CD4-positive, alpha-beta T cell (primary cell): Measurements from ENCODE around the gene GATAD2B. TPM values are rescaled to one million over a fixed set of nuclear protein-coding genes. Genes with fewer than 3 reads are reported as not detected.
A peak's percentile ranks its signal among the peaks of the same experiment; 100 is the strongest.
"Not testable (repeated sequence)": the region's sequence is repeated elsewhere in the genome, so short reads cannot be mapped to it uniquely, and the experiment has no call there.

Experiments used
- ATAC-seq: fragments of 200-7000 bp; cut with Tn5 transposase; one replicate; pipeline ENCODE4 v1.10.0; 2022; ENCODE audit warnings: mild to moderate bottlenecking; ENCODE audit not compliant: poor library complexity
- CTCF ChIA-PET: fragments of 350-600 bp; sonication (Branson Sonifier 250); formaldehyde crosslinking; loops from one replicate; lab custom pipeline; 2021; ENCODE audit warnings: antibody characterized with exemption, inconsistent platforms; lab: Charles Lee
- POLR2A ChIA-PET: fragments of 350-600 bp; sonication (Branson Sonifier 250); formaldehyde crosslinking; loops from one replicate; lab custom pipeline; 2021; ENCODE audit warnings: antibody characterized with exemption, inconsistent platforms; lab: Charles Lee
- DNase-seq, 14 experiments: peaks; one replicate each; pipeline ENCODE4 v3.0.0-alpha.2; 2013 to 2020; ENCODE audit warnings: mixed read lengths in 2 of 14
- H3K27ac ChIP-seq, 2 donors: one replicate each; pipeline versions ENCODE4 v1.5.1 to v1.7.0; 2013; ENCODE audit warnings: low read length in 2 of 2, low read depth in 1 of 2, mild to moderate bottlenecking in 1 of 2
- H3K27me3 ChIP-seq, 2 experiments: 1 replicate in 1 of 2; 2 replicates in 1 of 2; pipeline versions ENCODE4 v1.6.1 to v1.7.0; 2013; ENCODE audit warnings: low read length in 2 of 2, control low read depth in 1 of 2, mild to moderate bottlenecking in 1 of 2, moderate library complexity in 1 of 2; ENCODE audit not compliant: insufficient read depth in 2 of 2, control insufficient read depth in 1 of 2
- H3K36me3 ChIP-seq: one replicate; pipeline ENCODE4 v1.6.1; 2013; ENCODE audit warnings: low read length, control low read depth; ENCODE audit not compliant: insufficient read depth
- H3K4me1 ChIP-seq: one replicate; pipeline ENCODE4 v1.6.1; 2013; ENCODE audit warnings: low read length, control low read depth; ENCODE audit not compliant: insufficient read depth
- H3K4me3 ChIP-seq: one replicate; pipeline ENCODE4 v1.5.1; 2013; ENCODE audit warnings: mild to moderate bottlenecking, low read length, moderate library complexity
- H3K9me3 ChIP-seq, 2 experiments: 1 replicate in 1 of 2; 2 replicates in 1 of 2; pipeline versions ENCODE4 v1.6.1 to v1.7.0; 2013; ENCODE audit warnings: low read length in 2 of 2, mild to moderate bottlenecking in 2 of 2, control low read depth in 1 of 2, moderate library complexity in 1 of 2; ENCODE audit not compliant: control insufficient read depth in 1 of 2, insufficient read depth in 1 of 2
- H3K27ac Mint-ChIP-seq: one replicate; pipeline ENCODE4 v1.8.0; 2020; ENCODE audit warnings: mixed read lengths
- H3K27me3 Mint-ChIP-seq: one replicate; pipeline ENCODE4 v1.8.0; 2021; ENCODE audit warnings: mixed read lengths
- H3K36me3 Mint-ChIP-seq: one replicate; pipeline ENCODE4 v1.8.0; 2021; ENCODE audit warnings: low read depth, mixed read lengths
- H3K4me1 Mint-ChIP-seq: one replicate; pipeline ENCODE4 v1.8.0; 2021; ENCODE audit warnings: low read depth, mixed read lengths
- H3K4me3 Mint-ChIP-seq: one replicate; pipeline ENCODE4 v1.8.0; 2020; ENCODE audit warnings: mild to moderate bottlenecking, mixed read lengths
- H3K9me3 Mint-ChIP-seq: one replicate; pipeline ENCODE4 v1.8.0; 2020; ENCODE audit warnings: mixed read lengths
- CTCF ChIP-seq: fragments of 200-600 bp; IDR thresholded peaks from one replicate; pipeline ENCODE4 v1.8.0; 2022; ENCODE audit warnings: antibody characterized with exemption, mild to moderate bottlenecking
- intact Hi-C, 2 experiments: fragments of 100-400 bp; cut with DNase I in 1 of 2; cut with micrococcal nuclease in 1 of 2; formaldehyde crosslinking; loops; one replicate each; pipeline versions ENCODE4 v1.15.1 to v1.9.0; 2023 to 2025; cut with DNase I, micrococcal nuclease
- total RNA-seq, 174 experiments: library from RNA in 2 of 174; stranded (reverse) in 2 of 174; gene quantifications; one replicate each; pipeline ENCODE4 v1.2.3 and lab custom pipeline; 2021 to 2026

Gene GATAD2B
- total RNA-seq, 2 experiments from 2014 or later, result 51.6 to 52.3 TPM

DNA sequence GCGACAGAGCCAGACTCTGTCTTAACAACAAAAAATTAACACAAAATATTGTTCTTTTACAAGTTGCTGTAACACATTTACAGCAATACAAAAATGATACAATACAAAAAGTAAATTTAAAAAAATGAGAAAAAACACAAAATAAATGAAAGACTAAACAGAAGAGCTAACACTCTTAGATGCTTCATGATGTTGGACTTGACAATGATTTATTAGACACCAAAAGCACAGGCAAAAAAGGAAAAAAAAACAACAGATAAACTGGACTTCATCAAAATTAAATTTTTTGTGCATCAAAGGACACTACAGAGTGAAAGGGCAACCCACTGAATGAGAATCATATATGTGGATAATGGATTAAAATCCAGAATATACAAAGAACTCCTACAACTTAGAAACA is 16.4 kb downstream of the GATAD2B start:
- Mint-ChIP-seq H3K4me1 (peaks cover 29% of the 10 kb centered on the region), H3K27me3 (no peaks in the 10 kb centered on the region), H3K9me3 (no peaks in the 10 kb centered on the region), H3K27ac (peak overlapping the region; percentile 44), H3K36me3 (peaks cover 28% of the 10 kb centered on the region), H3K4me3 (no peak overlapping the region)
- H3K9me3 ChIP-seq, result no peaks in the 10 kb centered on the region
- DNase-seq (no peak), ATAC-seq (no peak)
- ChIA-PET POLR2A (no interaction called here), CTCF (no interaction called here)
- H3K4me3 ChIP-seq, result no peak overlapping the region
- H3K27me3 ChIP-seq, result no peaks in the 10 kb centered on the region
- TF ChIP-seq CTCF, result no peak
- no peak overlapping the region for H3K27ac ChIP-seq
- H3K36me3 ChIP-seq, result peaks cover 20% of the 10 kb centered on the region
- H3K4me1 ChIP-seq, result peaks cover 22% of the 10 kb centered on the region
- intact Hi-C loops, result no loop called here

DNA sequence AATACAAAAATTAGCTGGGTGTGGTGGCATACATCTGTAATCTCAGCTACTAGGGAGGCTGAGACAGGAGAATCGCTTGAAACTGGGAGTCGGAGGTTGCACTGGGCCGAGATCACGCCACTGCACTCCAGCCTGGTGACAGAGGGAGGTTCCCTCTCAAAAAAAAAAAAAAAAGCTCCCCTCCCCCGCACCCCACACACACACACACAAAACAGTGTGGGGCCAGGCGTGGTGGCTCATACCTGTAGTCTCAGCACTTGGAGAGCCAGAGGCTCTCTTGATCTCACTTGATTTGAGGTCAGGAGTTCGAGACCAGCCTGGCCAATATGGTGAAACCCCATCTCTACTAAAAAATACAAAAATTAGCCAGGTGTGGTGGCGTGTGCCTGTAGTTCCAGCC is 16.9 kb downstream of the GATAD2B start:
- not testable (repeated sequence) for H3K27ac ChIP-seq
- H3K4me1 Mint-ChIP-seq, result peaks cover 24% of the 10 kb centered on the region

DNA sequence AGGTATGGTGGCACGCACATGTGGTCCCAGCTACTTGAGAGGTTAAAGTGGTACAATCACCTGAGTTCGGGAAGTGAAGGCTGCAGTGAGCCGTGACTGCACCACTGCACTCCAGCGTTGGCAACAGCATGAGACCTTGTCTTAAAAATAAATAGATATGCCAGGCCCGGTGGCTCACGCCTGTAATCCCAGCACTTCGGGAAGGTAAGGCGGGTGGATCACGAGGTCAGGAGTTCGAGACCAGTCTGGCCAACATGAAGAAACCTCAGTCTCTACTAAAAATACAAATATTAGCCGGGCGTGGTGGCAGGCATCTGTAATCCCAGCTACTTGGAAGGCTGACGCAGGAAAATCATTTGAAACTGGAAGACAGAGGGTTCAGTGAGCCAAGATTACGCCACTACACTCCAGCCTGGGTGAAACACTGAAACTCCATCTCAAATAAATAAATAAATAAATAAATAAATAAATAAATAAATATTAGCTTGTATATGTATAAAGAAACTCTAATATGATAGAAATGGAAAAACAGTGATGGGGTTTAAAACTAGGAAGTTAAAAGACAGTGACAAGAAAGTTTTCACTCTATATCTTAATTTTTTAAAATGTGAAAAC is 18.8 kb downstream of the GATAD2B start:
- Histone ChIP-seq H3K36me3 (peaks cover 22% of the 10 kb centered on the region), H3K4me1 (peaks cover 16% of the 10 kb centered on the region), H3K27me3 (no peaks in the 10 kb centered on the region), H3K4me3 (no peak overlapping the region), H3K9me3 (no peaks in the 10 kb centered on the region), H3K27ac (no peak overlapping the region)
- H3K36me3 Mint-ChIP-seq, result peaks cover 28% of the 10 kb centered on the region
- no peaks in the 10 kb centered on the region for H3K9me3 Mint-ChIP-seq
- intact Hi-C loops, result no loop called here
- POLR2A ChIA-PET, result interaction anchor here (1.3 kb wide), 1 partner anchor 41 kb away, joined by 3 read pairs; no protein-coding TSS in a partner anchor
- no peaks in the 10 kb centered on the region for H3K27me3 Mint-ChIP-seq
- peaks cover 26% of the 10 kb centered on the region for H3K4me1 Mint-ChIP-seq
- H3K27ac Mint-ChIP-seq, result peak overlapping the region; percentile 56
- CTCF ChIA-PET, result no interaction called here
- ATAC-seq (no peak), DNase-seq (no peak)
- TF ChIP-seq CTCF, result no peak
- H3K4me3 Mint-ChIP-seq, result no peak overlapping the region

More for the DNA sequence above, 16.9 kb downstream of the GATAD2B start:
- intact Hi-C loops, H3K27me3 ChIP-seq, DNase-seq, H3K9me3 ChIP-seq, H3K4me3 Mint-ChIP-seq, H3K9me3 Mint-ChIP-seq, ATAC-seq, H3K4me3 ChIP-seq, POLR2A ChIA-PET, H3K27me3 Mint-ChIP-seq, CTCF ChIA-PET: not testable (repeated sequence)
- Histone ChIP-seq H3K36me3 (peaks cover 20% of the 10 kb centered on the region), H3K4me1 (peaks cover 22% of the 10 kb centered on the region)
- H3K27ac Mint-ChIP-seq, result peak overlapping the region; percentile 44
- peaks cover 23% of the 10 kb centered on the region for H3K36me3 Mint-ChIP-seq

DNA sequence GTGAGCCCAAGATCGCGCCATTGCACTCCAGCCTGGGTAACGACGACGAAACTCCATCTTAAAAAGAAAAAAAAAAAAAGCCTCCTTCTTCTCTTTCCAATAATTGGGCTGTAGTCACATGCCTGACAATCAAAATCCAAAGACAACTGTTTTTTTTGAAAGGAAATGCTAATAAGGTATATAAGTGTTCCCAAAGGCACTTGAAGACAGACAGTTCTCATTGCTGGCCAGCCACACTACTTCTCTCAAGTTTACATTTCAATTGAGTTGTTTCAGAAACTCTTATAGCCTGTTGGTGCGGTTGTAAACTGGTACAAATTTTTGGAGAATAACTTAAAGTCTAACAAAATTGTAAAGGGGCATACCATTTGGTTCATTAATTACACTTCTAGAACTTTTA is 23.3 kb downstream of the GATAD2B start:
- DNase-seq (no peak), ATAC-seq (no peak)
- ChIA-PET CTCF (no interaction called here), POLR2A (no interaction called here)
- Mint-ChIP-seq H3K27ac (no peak overlapping the region), H3K9me3 (no peaks in the 10 kb centered on the region), H3K4me3 (no peak overlapping the region), H3K4me1 (peaks cover 17% of the 10 kb centered on the region), H3K27me3 (no peaks in the 10 kb centered on the region), H3K36me3 (peaks cover 46% of the 10 kb centered on the region)
- TF ChIP-seq CTCF, result no peak
- intact Hi-C loops, result no loop called here
- H3K9me3 ChIP-seq, result no peaks in the 10 kb centered on the region
- H3K27ac ChIP-seq, result no peak overlapping the region
- no peak overlapping the region for H3K4me3 ChIP-seq
- H3K4me1 ChIP-seq, result peaks cover 12% of the 10 kb centered on the region
- no peaks in the 10 kb centered on the region for H3K27me3 ChIP-seq
- H3K36me3 ChIP-seq, result peaks cover 29% of the 10 kb centered on the region

DNA sequence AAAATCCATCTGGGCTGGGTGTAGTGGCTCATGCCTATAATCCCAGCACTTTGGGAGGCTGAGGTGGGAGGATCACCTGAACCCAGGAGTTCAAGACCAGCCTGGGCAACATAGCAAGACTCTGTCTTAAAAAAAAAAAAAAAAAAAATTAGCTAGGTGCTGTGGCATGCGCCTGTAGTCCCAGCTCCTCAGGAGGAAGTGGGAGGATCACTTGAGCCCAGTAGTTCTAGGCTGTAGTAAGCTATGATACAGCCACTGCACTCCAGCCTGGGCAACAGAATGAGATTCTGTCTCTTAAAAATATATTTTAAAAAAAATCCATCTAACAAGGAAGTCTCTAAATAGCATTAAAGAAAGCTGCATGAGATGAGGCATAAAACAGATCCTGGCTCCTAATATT is 26.9 kb downstream of the GATAD2B start:
- POLR2A ChIA-PET, result interaction anchor here (0.6 kb wide), 1 partner anchor 28 kb away, joined by 3 read pairs; no protein-coding TSS in a partner anchor
- ATAC-seq, H3K27me3 Mint-ChIP-seq, H3K4me3 ChIP-seq, intact Hi-C loops, H3K4me3 Mint-ChIP-seq, DNase-seq, H3K4me1 ChIP-seq, H3K9me3 Mint-ChIP-seq, H3K27me3 ChIP-seq, H3K9me3 ChIP-seq: not testable (repeated sequence)
- CTCF ChIA-PET, result interaction anchor here (0.7 kb wide), 1 partner anchor 12 kb away, joined by 3 read pairs; no protein-coding TSS in a partner anchor
- Histone ChIP-seq H3K27ac (peak overlapping the region in 1 of 2 donors; percentile 22), H3K36me3 (peaks cover 34% of the 10 kb centered on the region)
- Mint-ChIP-seq H3K36me3 (peaks cover 71% of the 10 kb centered on the region), H3K4me1 (peaks cover 28% of the 10 kb centered on the region), H3K27ac (peak overlapping the region; percentile 42)
